Panc1 (cell line): ENCODE measurements around the gene ACTRT2. TPM values are rescaled to one million over a fixed set of nuclear protein-coding genes. Genes with fewer than 3 reads are reported as not detected.

ENCODE experiments used
- ATAC-seq: fragments of 200-7000 bp; cut with Tn5 transposase; 2 replicates; pipeline ENCODE4 v1.9.1; 2020; ENCODE audit warnings: mild to moderate bottlenecking, moderate library complexity
- BruUV-seq: library from RNA; stranded (reverse); fragments of 400-500 nt; replicated peaks from 2 replicates; lab custom pipeline; 2021; lab: Mats Ljungman, UMichigan
- CTCF ChIA-PET: fragments of 300-600 bp; sonication (Branson Sonifier 250); formaldehyde crosslinking; loops from one replicate; lab custom pipeline; 2022; ENCODE audit warnings: antibody characterized with exemption; lab: Charles Lee
- POLR2A ChIA-PET: fragments of 300-600 bp; sonication (Branson Sonifier 250); formaldehyde crosslinking; loops from one replicate; lab custom pipeline; 2022; ENCODE audit warnings: antibody characterized with exemption; lab: Charles Lee
- DNase-seq: peaks from one replicate; pipeline ENCODE4 v3.0.0-alpha.2; 2010; ENCODE audit warnings: low read depth, low spot score
- H3K27ac ChIP-seq: 2 replicates; pipeline ENCODE4 v1.5.1; 2011; ENCODE audit warnings: mild to moderate bottlenecking, low read length, inconsistent platforms
- H3K27me3 ChIP-seq: fragments of 200-500 bp; sonication (Bioruptor generic); 2 replicates; pipeline ENCODE4 v1.6.0; 2014; ENCODE audit warnings: low read length, inconsistent platforms; ENCODE audit not compliant: control insufficient read depth, insufficient read depth
- H3K36me3 ChIP-seq: fragments of 200-500 bp; sonication (Bioruptor generic); 2 replicates; pipeline ENCODE4 v1.5.1; 2014; ENCODE audit warnings: inconsistent platforms, mild to moderate bottlenecking, low read length, moderate library complexity; ENCODE audit not compliant: control insufficient read depth, insufficient read depth
- H3K4me1 ChIP-seq: 2 replicates; pipeline ENCODE4 v1.5.1; 2011; ENCODE audit warnings: inconsistent platforms, mild to moderate bottlenecking, low read length, moderate library complexity; ENCODE audit not compliant: control insufficient read depth, insufficient read depth
- H3K4me3 ChIP-seq, 2 experiments: 2 replicates each; pipeline ENCODE4 v1.5.1; 2011 to 2012; ENCODE audit warnings: low read depth in 2 of 2, low read length in 2 of 2, mild to moderate bottlenecking in 2 of 2, inconsistent platforms in 1 of 2, moderate library complexity in 1 of 2
- H3K9me3 ChIP-seq: fragments of 200-500 bp; sonication (Bioruptor generic); 2 replicates; pipeline ENCODE4 v1.5.1; 2014; ENCODE audit warnings: low read depth, mild to moderate bottlenecking, inconsistent platforms, low read length, moderate library complexity; ENCODE audit not compliant: control insufficient read depth, insufficient read depth
- CTCF ChIP-seq: fragments of 450-650 bp; IDR thresholded peaks from 2 replicates; pipeline ENCODE4 v1.5.1; 2017; ENCODE audit warnings: mild to moderate bottlenecking
- POLR2AphosphoS5 ChIP-seq: IDR thresholded peaks from 2 replicates; pipeline ENCODE4 v1.6.1; 2012; ENCODE audit warnings: mild to moderate bottlenecking, low read depth, low read length, moderate library complexity
- REST ChIP-seq, 2 experiments: IDR thresholded peaks; 2 replicates each; pipeline ENCODE4 v1.6.1; 2011 to 2012; ENCODE audit warnings: low read depth in 2 of 2, control low read depth in 1 of 2, low read length in 1 of 2, mild to moderate bottlenecking in 1 of 2, moderate library complexity in 1 of 2; ENCODE audit not compliant: insufficient read depth in 1 of 2
- SIN3A ChIP-seq: IDR thresholded peaks from 2 replicates; pipeline ENCODE4 v1.6.1; 2012; ENCODE audit warnings: low read depth, mild to moderate bottlenecking, low read length, moderate library complexity, borderline replicate concordance; ENCODE audit not compliant: insufficient read depth
- TCF7L2 ChIP-seq: IDR thresholded peaks from 2 replicates; pipeline ENCODE4 v1.6.1; 2011; ENCODE audit warnings: mild to moderate bottlenecking, low read depth, low read length, inconsistent platforms
- in situ Hi-C: cut with HindIII; loops from 2 replicates; pipeline ENCODE4 v1.10.0; 2016; ENCODE audit warnings: low sequenced_read_pairs, low pct_unique_long_range_greater_than_20kb
- intact Hi-C: fragments of 100-400 bp; cut with micrococcal nuclease; formaldehyde crosslinking; loops from one replicate; pipeline ENCODE4 v1.10.0; 2022; ENCODE audit not compliant: unreplicated experiment
- total RNA-seq: library from RNA; stranded (reverse); gene quantifications from one replicate; pipeline ENCODE4 v1.2.1, GENCODE V29; 2021; ENCODE audit not compliant: unreplicated experiment

ACTRT2 gene
- total RNA-seq, 1 experiment from 2014 or later: not detected

GRCh38 chr1:3069491-3070308 lies 48.4 kb downstream of the ACTRT2 start:
- peak; percentile 73 for TF ChIP-seq CTCF
- TF ChIP-seq TCF7L2: no peak

GRCh38 chr1:3070309-3070643 lies 49.0 kb downstream of the ACTRT2 start:
- Histone ChIP-seq H3K27ac (no peak overlapping the region), H3K4me1 (peaks cover 46% of the 10 kb centered on the region), H3K9me3 (no peaks in the 10 kb centered on the region), H3K27me3 (no peaks in the 10 kb centered on the region), H3K4me3 (peak overlapping the region; percentile 63 to 65), H3K36me3 (no peaks in the 10 kb centered on the region; the same call in 1 of the 2 replicates)
- no TSS peak for BruUV-seq
- TF ChIP-seq REST (IDR thresholded peaks at IDR 0.05; ENCODE audit: insufficient read depth in 1 of 2, low read depth in 2 of 2, low read length in 1 of 2) (no peak), TCF7L2 (no peak), POLR2AphosphoS5 (no peak), SIN3A (no peak), CTCF (no peak)
- POLR2A ChIA-PET: no interaction called here
- in situ Hi-C loops (no loop called here), intact Hi-C loops (no loop called here)
- no peak for DNase-seq
- no peak for ATAC-seq
- CTCF ChIA-PET: no interaction called here

More at GRCh38 chr1:3069491-3070308, 48.4 kb downstream of the ACTRT2 start:
- CTCF ChIA-PET: no interaction called here
- no peak for DNase-seq
- in situ Hi-C loops (no loop called here), intact Hi-C loops (loop anchor here (5.0 kb wide), 1 partner anchor 353 kb away; no protein-coding TSS in a partner anchor)
- ATAC-seq: peak; percentile 43
- POLR2A ChIA-PET: no interaction called here
- no peaks in the 10 kb centered on the region for H3K27me3 ChIP-seq
- H3K4me3 ChIP-seq: peak overlapping the region; percentile 63 to 65
- peak overlapping the region; percentile 75 for H3K27ac ChIP-seq
- no peaks in the 10 kb centered on the region for H3K9me3 ChIP-seq
- H3K36me3 ChIP-seq: no peaks in the 10 kb centered on the region; the same call in 1 of the 2 replicates
- no TSS peak for BruUV-seq
- peaks cover 40% of the 10 kb centered on the region for H3K4me1 ChIP-seq
